HEK293 (cell line): Measurements from ENCODE around the gene NUDT5.

Experiments used
- CTCF ChIA-PET: fragments of 350-600 bp; formaldehyde crosslinking; extraction: SDS; loops from one replicate; lab custom pipeline; 2021; ENCODE audit warnings: antibody characterized with exemption; lab: Yijun Ruan, JAX
- POLR2A ChIA-PET: fragments of 300-600 bp; formaldehyde crosslinking; extraction: SDS; loops from one replicate; lab custom pipeline; 2020; ENCODE audit warnings: antibody characterized with exemption, inconsistent platforms; lab: Yijun Ruan, JAX
- H3K27ac ChIP-seq: fragments of 200-500 bp; sonication (Bioruptor generic); 2 replicates; pipeline ENCODE4 v1.5.1; 2014; ENCODE audit warnings: low read depth, low read length, control low read depth, inconsistent platforms; ENCODE audit errors: extremely low read depth
- H3K36me3 ChIP-seq, 2 experiments: fragments of 200-500 bp in 1 of 2; sonication (Bioruptor generic) in 1 of 2; 1 replicate in 1 of 2; 2 replicates in 1 of 2; pipeline ENCODE4 v1.5.1; 2014 to 2017; ENCODE audit warnings: inconsistent platforms in 2 of 2, low read length in 2 of 2; ENCODE audit not compliant: control insufficient read depth in 2 of 2, insufficient read depth in 1 of 2
- H3K4me1 ChIP-seq: fragments of 200-500 bp; sonication (Bioruptor generic); 2 replicates; pipeline ENCODE4 v1.5.1; 2014; ENCODE audit warnings: mild to moderate bottlenecking, low read length, inconsistent platforms; ENCODE audit not compliant: control insufficient read depth, insufficient read depth
- H3K4me3 ChIP-seq: 2 replicates; pipeline ENCODE4 v1.5.1; 2011; ENCODE audit warnings: low read depth, mild to moderate bottlenecking, control low read depth, low read length, moderate library complexity
- H3K9me3 ChIP-seq: fragments of 200-500 bp; sonication (Bioruptor generic); 2 replicates; pipeline ENCODE4 v1.5.1; 2014; ENCODE audit warnings: low read depth, low read length, inconsistent platforms; ENCODE audit not compliant: control insufficient read depth, insufficient read depth
- OSR2 ChIP-seq: fragments of 450-650 bp; formaldehyde crosslinking; IDR thresholded peaks from 2 replicates; pipeline ENCODE4 v1.5.1; 2016; ENCODE audit warnings: missing biosample characterization, missing genetic modification characterization
- ZBTB21 ChIP-seq: fragments of 450-650 bp; formaldehyde crosslinking; IDR thresholded peaks from 2 replicates; pipeline ENCODE4 v1.5.1; 2017; ENCODE audit warnings: missing biosample characterization, missing genetic modification characterization
- ZFHX2 ChIP-seq: fragments of 450-650 bp; formaldehyde crosslinking; conservative IDR thresholded peaks from 2 replicates; pipeline ENCODE4 v1.5.1; 2016; ENCODE audit warnings: missing biosample characterization, missing genetic modification characterization
- ZNF121 ChIP-seq: fragments of 450-650 bp; formaldehyde crosslinking; IDR thresholded peaks from 2 replicates; pipeline ENCODE4 v1.5.1; 2016; ENCODE audit warnings: missing biosample characterization, missing genetic modification characterization
- ZNF280C ChIP-seq: fragments of 450-650 bp; formaldehyde crosslinking; IDR thresholded peaks from 2 replicates; pipeline ENCODE4 v1.5.1; 2016; ENCODE audit warnings: missing biosample characterization, missing genetic modification characterization
- ZNF404 ChIP-seq: fragments of 450-650 bp; formaldehyde crosslinking; IDR thresholded peaks from 2 replicates; pipeline ENCODE4 v1.5.1; 2017; ENCODE audit warnings: missing biosample characterization, missing genetic modification characterization
- ZNF416 ChIP-seq: fragments of 450-650 bp; formaldehyde crosslinking; IDR thresholded peaks from 2 replicates; pipeline ENCODE4 v1.5.1; 2016; ENCODE audit warnings: missing biosample characterization, missing genetic modification characterization
- ZNF501 ChIP-seq: fragments of 450-650 bp; formaldehyde crosslinking; IDR thresholded peaks from 2 replicates; pipeline ENCODE4 v1.5.1; 2016; ENCODE audit warnings: missing biosample characterization, missing genetic modification characterization
- ZNF777 ChIP-seq: fragments of 450-650 bp; formaldehyde crosslinking; IDR thresholded peaks from 2 replicates; pipeline ENCODE4 v1.5.1; 2017; ENCODE audit warnings: missing biosample characterization, missing genetic modification characterization, borderline replicate concordance
- ZNF837 ChIP-seq: fragments of 450-650 bp; formaldehyde crosslinking; IDR thresholded peaks from 2 replicates; pipeline ENCODE4 v1.5.1; 2016; ENCODE audit warnings: missing biosample characterization, missing genetic modification characterization
- ZNF843 ChIP-seq: fragments of 450-650 bp; formaldehyde crosslinking; IDR thresholded peaks from 2 replicates; pipeline ENCODE4 v1.5.1; 2016; ENCODE audit warnings: missing biosample characterization, missing genetic modification characterization
- ZSCAN5A ChIP-seq: fragments of 450-650 bp; formaldehyde crosslinking; IDR thresholded peaks from 2 replicates; pipeline ENCODE4 v1.5.1; 2016; ENCODE audit warnings: missing biosample characterization, missing genetic modification characterization

Gene NUDT5

GRCh38 chr10:12243864-12244620 is 48.4 kb upstream of the NUDT5 start:
- CTCF ChIA-PET = no interaction called here
- H3K36me3 ChIP-seq = peaks cover 36 to 61% of the 10 kb centered on the region in 2 experiments

GRCh38 chr10:12241810-12242529 is 46.3 kb upstream of the NUDT5 start:
- no peak for TF ChIP-seq ZNF404 (tag by site-specific recombination)
- TF ChIP-seq ZNF777 = no peak
- TF ChIP-seq ZNF121 = no peak
- TF ChIP-seq, all 188 proteins: peak for 0
- POLR2A ChIA-PET = no interaction called here
- no peaks in the 10 kb centered on the region for H3K9me3 ChIP-seq
- H3K36me3 ChIP-seq = peaks cover 52 to 70% of the 10 kb centered on the region in 2 experiments
- H3K4me1 ChIP-seq = no peaks in the 10 kb centered on the region
- H3K4me3 ChIP-seq = no peak overlapping the region
- no peak overlapping the region for H3K27ac ChIP-seq
- CTCF ChIA-PET = interaction anchor here (0.7 kb wide), 2 partner anchors 118 to 470 kb away, joined by 3 read pairs; no protein-coding TSS in a partner anchor

More at GRCh38 chr10:12243864-12244620, 48.4 kb upstream of the NUDT5 start:
- H3K27ac ChIP-seq = no peak overlapping the region
- no peaks in the 10 kb centered on the region for H3K9me3 ChIP-seq
- H3K4me1 ChIP-seq = no peaks in the 10 kb centered on the region
- no peak for TF ChIP-seq ZNF416 (tag by site-specific recombination)
- TF ChIP-seq ZFHX2 (tag by site-specific recombination) = no peak
- TF ChIP-seq ZSCAN5A = no peak
- no peak for TF ChIP-seq ZBTB21 (tag by site-specific recombination)
- H3K4me3 ChIP-seq = no peak overlapping the region
- POLR2A ChIA-PET = no interaction called here

GRCh38 chr10:12238821-12239220 is 43.1 kb upstream of the NUDT5 start:
- ChIA-PET CTCF (interaction anchor here (0.7 kb wide), 2 partner anchors 10 to 715 kb away, joined by 3 read pairs; no protein-coding TSS in a partner anchor), POLR2A (interaction anchor here (0.7 kb wide), 1 partner anchor 19 kb away, joined by 4 read pairs; no protein-coding TSS in a partner anchor)
- Histone ChIP-seq H3K36me3 (peaks cover 61 to 66% of the 10 kb centered on the region in 2 experiments), H3K27ac (no peak overlapping the region), H3K4me3 (no peak overlapping the region), H3K4me1 (no peaks in the 10 kb centered on the region), H3K9me3 (no peaks in the 10 kb centered on the region)
- TF ChIP-seq ZNF280C = no peak
- no peak for TF ChIP-seq ZNF843
- TF ChIP-seq ZNF837 (tag by site-specific recombination) = no peak
- no peak for TF ChIP-seq OSR2 (tag by site-specific recombination)
- TF ChIP-seq ZNF501 (tag by site-specific recombination) = no peak
